ENCODE data around the gene CTAGE4.
"Not testable (repeated sequence)": the region's sequence is repeated elsewhere in the genome, so short reads cannot be mapped to it uniquely, and the experiment has no call there.

CTAGE4 gene, protein sequence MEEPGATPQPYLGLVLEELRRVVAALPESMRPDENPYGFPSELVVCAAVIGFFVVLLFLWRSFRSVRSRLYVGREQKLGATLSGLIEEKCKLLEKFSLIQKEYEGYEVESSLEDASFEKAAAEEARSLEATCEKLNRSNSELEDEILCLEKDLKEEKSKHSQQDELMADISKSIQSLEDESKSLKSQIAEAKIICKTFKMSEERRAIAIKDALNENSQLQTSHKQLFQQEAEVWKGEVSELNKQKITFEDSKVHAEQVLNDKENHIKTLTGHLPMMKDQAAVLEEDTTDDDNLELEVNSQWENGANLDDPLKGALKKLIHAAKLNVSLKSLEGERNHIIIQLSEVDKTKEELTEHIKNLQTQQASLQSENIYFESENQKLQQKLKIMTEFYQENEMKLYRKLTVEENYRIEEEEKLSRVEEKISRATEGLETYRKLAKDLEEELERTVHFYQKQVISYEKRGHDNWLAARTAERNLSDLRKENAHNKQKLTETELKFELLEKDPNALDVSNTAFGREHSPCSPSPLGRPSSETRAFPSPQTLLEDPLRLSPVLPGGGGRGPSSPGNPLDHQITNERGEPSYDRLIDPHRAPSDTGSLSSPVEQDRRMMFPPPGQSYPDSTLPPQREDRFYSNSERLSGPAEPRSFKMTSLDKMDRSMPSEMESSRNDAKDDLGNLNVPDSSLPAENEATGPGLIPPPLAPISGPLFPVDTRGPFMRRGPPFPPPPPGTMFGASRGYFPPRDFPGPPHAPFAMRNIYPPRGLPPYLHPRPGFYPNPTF

DNA sequence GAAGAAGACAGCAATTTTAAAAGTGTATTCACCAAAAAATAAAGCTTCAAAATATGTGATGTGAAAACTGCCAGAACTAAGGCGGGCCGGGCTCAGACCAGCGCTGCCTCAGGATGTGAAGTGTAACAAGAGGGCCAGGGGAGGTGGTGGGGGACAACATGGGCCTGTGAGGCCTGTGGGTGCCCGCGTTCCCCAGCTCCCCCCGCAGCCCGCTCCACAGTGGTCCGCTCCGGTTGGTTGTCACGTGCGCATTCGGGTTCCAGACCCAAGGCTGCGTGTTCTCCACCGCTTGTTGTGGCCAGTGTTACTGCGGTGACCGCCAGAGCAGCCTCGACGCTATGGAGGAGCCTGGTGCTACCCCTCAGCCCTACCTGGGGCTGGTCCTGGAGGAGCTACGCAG lies at the start of gene CTAGE4:
TSS of gene CTAGE4 (plus strand) at position 301 of the 400 bp plus-strand sequence. CDS start at position 339, 38 bp downstream.
- not testable (repeated sequence) for DNase-seq (ENCODE audit: low read depth)

DNA sequence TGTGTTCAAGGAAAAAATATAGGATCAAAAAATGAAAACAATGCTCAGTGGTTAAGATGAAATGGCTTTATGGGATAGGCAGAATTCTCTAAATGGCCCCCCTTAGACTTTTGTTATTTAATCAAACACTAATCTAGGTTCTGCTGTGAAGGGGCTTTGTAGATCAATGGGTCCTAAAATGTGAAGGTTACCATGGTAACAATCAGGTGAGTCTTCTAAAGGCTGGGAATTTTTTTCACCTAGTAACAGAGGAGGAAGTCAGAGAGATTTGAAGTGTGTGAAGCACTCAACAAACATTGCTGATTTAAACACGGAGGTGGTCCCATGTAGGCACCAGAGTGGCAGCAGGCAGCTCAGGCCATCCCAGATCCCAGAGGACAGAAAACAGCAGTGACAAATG lies 49.1 kb upstream of the CTAGE4 start:
- DNase-seq (ENCODE audit: low read depth): no peak

DNA sequence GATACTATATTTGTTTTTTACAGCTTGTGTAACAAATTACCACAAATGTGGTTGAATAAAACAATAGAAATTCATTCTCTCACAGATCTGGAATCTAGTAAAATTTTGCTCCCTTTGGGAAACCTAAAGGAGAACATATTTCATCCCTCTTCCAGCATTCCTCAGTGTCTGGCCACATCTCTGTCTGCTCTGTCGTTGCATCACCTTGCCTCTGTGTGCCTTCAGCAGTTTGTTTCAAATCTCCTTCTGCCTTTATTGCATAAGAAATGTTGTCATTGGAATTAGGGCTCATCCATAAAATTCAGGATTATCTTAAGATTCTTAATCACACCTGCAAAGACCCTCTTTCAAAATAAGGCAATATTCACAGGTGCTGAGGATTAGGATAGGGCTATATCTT lies 45.8 kb upstream of the CTAGE4 start:
- no peak for DNase-seq (ENCODE audit: low read depth)

DNA sequence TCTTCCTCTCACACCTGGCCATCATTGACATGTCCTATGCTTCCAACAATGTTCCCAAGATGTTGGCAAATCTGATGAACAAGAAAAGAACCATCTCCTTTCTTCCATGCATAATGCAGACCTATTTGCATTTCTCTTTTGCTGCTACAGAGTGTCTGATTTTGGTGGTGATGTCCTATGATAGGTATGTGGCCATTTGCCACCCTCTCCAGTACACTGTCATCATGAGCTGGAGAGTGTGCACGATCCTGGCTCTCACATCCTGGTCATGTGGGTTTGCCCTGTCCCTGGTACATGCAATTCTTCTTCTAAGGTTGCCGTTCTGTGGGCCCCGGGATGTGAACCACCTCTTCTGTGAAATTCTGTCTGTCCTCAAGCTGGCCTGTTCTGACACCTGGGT lies 41.1 kb upstream of the CTAGE4 start:
- DNase-seq (ENCODE audit: low read depth): no peak

DNA sequence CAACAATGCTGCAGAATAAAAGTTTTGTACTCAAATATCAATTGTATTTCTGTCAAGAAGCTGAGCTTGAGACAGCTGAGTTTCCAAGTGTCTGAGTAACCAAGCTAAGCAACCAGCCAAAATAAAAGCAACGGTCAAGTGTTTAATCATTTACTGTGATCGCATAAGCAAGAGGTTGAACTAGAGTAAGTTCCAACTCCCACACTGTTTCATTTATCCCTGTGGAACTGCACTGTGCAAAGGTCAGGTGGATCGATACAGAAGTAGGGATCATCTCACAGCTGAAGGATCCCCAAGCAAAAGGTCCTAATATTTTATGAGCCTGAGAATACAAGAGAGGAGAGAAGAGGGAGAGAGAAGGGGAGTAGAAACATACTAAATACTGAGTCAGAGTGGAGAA lies 38.8 kb upstream of the CTAGE4 start:
- no peak for DNase-seq (ENCODE audit: low read depth)

DNA sequence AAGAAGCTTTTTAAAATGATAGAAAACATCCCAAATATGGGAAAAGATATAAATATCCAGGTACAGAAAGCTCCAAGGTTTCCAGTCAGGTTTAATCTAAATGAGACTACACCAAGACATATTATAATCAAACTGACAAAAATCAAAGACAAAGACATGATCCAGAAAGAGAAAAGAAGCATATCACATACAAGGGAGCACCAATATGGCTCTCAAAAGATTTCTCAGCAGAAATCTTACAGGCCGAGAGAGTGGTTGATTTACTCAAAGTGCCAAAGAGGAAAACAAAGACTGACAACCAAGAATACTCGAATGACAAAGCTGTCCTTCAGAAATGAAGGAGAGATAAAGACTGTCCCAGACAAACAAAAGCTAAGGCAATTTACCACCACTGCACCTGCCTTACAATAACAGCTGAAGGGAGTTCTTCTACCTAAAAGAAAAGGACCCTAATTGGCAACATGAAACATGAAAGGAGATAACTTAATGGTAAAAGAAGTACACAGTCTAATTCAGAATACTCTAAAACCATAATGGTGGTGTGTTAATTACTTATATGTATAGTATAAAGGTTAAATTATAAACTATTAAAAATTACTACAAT lies 34.9 kb upstream of the CTAGE4 start:
- DNase-seq (ENCODE audit: low read depth): no peak

DNA sequence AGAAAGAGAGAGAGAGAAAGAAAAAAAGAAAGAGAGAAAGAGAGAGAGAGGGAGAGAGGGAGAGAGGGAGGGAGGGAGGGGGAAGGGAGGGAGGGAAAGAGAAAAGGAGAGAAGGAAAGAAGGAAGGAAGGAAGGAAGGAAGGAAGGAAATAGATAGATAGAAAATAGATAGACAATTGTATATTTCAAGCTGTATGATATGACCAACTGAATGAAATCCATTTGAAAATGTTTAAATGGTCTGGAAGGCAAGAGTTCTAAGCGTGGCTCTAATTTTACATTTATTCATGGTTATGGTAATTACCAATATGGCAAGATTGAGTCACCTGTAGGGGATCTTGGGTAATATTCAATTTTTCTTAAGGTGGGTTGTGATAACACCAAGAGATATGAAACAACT lies 24.4 kb upstream of the CTAGE4 start:
- no peak for DNase-seq (ENCODE audit: low read depth)

DNA sequence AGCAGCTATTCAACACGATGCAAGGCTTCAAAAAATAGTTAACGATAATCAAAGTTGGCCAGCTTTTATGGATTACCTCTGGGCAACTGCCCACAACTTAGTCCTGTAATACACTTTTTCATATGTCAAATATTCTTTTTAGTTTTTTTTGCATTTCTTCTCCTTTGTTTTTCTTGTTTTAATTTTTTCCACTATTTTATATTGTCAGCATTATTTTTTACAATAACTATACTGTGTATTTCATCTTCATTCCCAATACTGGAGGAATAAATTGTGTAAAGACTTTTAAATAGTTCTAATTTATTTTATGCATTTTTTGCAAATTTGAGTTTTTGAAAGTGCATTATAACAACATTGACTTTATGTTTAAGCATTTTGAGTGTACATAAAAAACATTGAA lies 18.5 kb upstream of the CTAGE4 start:
- DNase-seq (ENCODE audit: low read depth): no peak

DNA sequence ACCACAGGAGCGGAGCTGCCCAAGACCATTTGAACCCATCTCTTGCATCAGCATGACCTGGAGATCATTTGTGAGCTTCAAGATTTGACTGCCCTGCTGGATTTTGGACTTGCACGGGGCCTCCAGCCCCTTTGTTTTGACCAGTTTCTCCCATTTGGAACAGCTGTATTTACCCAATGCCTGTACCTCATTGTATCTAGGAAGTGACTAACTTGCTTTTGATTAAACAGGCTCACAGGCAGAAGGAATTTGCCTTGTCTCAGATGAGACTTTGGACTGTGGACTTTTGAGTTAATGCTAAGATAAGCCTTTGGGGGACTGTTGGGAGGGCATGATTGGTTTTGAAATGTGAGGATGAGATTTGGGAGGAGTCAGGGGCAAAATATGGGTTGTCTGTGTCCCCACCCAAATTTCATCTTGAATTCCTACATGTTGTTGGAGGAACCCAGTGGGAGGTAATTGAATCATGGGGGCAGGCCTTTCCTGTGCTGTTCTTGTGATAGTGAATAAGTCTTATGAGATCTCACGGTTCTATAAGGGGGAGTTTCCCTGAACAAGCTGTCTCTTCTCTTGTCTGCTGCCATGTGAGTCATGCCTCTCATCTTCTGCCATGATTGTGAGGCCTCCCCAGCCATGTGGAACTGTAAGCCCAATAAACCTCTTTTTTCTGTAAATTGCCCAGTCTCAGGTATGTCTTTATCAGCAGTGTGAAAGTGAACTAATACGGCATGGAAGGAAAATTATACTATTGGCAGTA lies 11.5 kb upstream of the CTAGE4 start:
- DNase-seq (ENCODE audit: low read depth): not testable (repeated sequence)

DNA sequence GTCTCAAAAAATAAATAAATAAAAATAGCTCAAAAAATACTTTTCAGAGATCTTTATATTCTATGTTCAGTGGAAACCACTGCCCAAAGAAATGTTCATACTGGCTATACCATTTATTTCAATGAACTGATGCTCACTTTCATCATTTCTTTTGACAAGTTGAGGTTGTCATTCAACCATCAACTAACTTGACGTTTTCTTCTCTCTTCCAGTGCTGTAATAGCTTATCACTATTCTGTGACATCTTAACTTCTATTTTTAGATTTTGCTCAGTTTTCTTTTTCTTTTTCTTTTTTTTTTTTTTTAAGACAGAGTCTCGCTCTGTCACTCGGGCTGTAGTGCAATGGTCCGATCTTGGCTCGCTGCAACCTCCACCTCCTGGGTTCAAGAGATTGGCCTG lies 8.7 kb upstream of the CTAGE4 start:
- no peak for DNase-seq (ENCODE audit: low read depth)

DNA sequence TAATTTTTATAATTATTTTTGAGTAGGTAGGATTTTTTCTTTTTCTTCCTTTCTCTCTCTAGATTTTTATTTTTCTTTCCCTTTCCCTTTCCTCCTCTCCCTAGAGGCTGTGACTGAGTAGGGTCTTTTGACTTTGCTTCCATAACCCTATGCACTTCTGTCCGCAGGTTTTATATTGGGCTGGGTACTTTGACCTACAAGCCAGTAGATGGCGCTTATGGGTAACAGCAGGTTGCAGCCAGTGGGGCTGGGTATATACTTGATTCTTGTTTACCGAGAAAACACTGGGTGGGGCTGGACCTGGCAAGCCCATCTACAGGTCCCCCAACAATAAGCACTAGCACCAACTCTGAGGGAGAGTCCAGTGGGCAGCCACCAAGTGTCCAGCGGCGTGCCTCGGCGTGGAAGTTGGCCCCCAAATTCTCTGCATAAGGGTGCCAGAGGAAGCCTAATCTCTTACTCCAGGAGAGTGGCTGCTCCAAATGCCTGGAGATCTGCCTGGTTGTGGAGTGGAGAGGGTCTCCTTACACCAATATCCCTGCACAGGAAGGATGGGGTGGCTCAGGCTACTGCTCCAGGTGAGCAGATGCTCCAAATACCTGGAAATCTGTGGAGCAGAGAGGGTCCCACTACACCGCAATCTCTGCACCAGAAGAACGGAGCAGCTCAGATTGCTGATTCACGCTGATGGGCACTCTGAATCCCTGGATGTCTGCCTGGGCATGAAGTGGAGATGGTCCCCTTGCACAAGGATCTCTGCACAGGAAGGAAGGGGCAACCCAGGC lies 4.7 kb upstream of the CTAGE4 start:
- DNase-seq (ENCODE audit: low read depth): not testable (repeated sequence)

DNA sequence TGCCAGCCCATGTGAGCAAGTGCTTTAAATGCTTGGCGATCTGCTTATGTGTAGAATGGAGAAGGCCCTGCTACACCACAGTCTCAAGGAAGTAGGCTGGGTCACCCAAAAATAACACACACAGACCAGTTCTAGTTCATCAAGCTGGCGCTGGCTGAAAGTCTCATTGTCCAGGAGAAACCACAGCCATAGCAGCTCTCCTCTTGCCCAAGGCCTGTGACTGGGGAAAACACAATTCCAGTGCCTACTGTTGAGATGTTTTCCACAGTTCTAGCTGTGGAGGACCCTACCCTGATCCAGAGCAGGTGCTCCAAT lies 4.1 kb upstream of the CTAGE4 start:
- not testable (repeated sequence) for DNase-seq (ENCODE audit: low read depth)

DNA sequence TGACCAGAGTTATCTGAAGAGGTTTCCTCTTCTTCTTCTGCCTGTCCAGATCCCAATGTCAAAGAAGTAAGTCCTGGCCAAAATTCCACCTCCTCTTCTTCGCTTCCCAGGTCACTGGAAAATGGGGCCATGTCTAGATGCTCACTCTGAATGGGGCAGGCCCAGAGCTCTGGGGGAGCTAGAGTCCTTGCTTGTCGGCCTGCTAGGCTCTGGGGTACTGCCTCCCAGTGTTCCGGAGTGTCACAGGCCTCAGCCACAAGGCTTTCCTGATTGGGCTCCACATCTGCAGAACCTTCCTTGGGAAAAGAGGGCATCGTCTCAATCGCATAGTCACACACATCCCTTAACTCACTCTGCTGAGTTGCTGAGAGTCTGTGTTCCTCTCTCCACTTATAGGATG lies 4.6 kb downstream of the CTAGE4 start:
- not testable (repeated sequence) for DNase-seq (ENCODE audit: low read depth)

DNA sequence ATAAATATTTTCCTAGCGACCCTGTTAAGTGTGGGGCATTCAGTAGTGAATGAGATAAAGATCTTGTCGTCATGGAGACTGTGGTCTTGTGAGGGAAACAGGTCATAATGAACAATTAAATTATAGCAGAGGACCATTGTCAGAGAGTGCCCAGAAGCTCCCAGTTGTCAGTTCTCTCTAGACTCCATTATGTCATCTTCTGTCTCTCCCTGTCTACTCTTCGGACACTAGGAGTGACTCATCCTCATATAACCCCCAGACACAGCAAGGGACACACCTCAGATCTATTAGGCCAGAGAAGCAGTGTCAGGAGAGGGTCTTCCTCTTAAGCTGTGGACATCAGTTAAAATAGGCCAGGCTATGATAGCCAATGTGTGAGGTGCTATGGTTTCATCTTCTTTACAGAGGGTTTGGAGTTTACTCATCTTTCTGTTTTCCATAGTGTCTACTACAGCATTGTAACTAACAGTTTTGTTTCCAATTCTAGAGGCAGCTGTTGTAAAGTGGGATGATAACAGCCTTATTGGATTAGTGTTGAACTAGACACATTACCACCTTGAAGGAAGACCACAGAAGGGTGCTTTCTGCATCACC lies 5.4 kb downstream of the CTAGE4 start:
- DNase-seq (ENCODE audit: low read depth): not testable (repeated sequence)

DNA sequence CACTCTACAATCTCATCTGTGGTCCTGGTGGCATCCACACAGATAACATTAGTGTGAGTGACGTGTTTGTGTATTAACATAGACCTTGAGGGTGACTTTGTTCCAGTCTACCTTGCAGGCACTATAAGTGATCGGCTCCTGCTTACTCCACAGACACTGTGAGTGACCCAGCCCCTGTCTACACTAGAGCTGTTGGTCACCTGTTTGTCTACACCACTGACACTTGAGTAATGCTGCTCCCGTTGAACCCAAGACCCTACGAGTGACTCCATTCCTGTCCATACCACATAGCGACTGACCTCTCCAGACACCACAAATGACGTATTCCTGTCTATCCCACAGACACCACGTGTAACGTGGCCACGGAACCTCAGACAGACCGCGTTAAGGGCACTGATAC lies 10.5 kb downstream of the CTAGE4 start:
- not testable (repeated sequence) for DNase-seq (ENCODE audit: low read depth)

DNA sequence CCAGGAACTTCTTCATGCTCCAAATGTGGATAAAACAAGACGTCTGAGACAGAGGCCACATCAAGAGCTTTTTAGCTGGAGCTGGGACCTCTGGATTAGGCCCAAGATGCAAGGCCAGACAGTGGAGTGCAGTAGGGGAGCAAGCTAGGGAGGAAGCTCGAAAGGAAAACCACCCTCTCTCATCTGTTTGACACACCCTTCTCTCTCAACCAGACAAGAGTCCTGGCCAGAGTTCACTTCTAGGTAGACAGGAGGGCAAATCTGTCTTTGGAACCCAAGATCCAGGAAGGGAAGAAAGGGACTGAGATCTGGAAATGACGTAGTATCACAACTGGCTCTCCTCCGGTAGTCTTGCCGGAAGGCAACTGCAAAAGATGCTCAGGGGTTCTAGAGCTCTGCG lies 11.2 kb downstream of the CTAGE4 start:
- DNase-seq (ENCODE audit: low read depth): not testable (repeated sequence)

DNA sequence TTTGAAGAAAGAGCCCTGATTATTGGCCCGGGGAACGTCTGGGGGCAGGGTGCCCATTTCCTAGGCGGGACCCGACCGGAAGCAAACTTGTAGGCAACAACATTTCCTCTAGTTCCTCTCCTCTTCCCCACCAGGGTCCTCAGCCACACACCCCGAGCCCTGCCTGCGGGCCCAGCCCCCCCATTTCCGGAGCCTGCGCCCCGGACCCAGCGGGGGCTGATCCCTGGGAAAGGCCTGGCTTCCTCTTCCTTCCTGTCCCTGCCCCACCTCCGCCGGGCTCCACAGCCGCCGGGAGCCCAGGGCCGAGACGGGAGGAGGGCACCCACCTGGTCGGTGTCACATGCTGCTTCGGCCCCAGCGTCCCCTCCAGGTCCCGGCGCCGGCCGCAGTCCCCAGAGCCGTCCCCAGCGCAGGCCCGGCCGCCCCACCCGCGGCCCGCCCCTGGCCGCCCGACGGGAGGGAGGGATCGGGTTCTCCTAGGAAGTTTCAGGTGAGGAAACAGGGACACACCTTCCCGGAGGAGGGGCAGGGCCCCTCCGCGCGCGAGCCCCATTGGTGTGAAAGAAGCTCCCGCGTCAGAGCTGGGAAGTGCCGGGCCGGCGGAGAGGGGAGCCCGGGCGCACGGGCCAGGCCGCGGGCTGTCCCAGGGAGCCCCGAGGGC lies 12.1 kb downstream of the CTAGE4 start, which contains the start of gene ARHGEF35:
TSS of gene ARHGEF35 (minus strand) at position 622 of the 661 bp plus-strand sequence. CDS start 7,450 bp downstream, outside the sequence.
- DNase-seq (ENCODE audit: low read depth): not testable (repeated sequence)

DNA sequence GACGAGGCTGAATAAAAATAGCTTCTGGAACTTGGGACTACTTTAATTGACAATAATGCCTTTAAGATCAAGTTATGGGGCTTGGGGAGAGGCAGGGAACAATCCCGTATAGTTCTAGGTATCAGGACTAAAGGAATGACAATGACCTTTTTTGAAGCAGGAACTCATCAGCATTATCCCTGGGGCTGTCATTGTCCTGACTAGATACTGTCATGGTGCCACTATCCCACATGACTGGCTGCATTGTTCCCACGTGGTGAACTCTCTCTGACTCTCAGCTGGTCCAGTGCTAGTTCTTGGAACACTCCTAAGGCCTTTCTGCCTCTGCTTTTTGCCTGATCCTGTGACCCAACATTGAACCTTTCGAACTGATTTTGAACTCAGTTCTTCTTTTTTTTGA lies 15.7 kb downstream of the CTAGE4 start:
- not testable (repeated sequence) for DNase-seq (ENCODE audit: low read depth)

DNA sequence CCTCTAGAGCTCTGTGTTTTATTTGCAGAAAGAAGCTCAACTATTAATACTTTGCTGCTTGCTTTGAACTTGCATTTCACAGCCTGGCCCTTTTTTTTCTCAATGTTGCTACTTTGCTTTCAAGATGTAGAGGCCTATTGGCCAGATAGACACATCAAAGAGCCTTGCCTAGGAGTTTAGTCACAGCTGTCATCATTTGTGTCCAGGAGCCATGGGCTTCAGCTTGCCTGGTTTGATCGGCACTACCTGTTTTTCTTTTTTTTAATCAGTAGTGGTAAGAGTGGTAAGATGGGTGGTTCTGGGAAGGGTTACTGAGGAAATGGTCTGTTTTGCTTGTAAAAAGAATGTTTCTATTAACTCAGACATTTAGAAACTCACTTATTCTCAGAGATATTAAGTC lies 18.7 kb downstream of the CTAGE4 start:
- not testable (repeated sequence) for DNase-seq (ENCODE audit: low read depth)

DNA sequence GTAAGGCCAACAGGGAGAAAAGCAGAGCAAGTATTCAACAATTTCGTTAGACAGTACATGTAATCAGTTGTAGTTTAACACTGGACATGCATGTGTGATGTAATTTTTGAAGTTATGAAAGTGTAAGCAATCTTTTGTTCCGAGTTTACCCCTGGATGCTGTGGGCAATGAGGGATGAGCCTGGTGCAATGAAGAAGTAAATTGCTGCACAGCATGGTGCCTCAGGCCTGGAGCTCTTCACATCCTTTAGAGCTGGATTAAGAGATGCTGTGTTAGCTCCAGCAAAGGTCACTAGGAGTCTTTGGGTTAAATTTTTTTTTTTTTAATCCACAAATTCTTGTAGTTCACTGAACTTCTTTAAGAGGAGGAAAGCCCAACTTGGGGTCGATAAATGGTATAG lies 19.8 kb downstream of the CTAGE4 start:
- not testable (repeated sequence) for DNase-seq (ENCODE audit: low read depth)
